Panc1 (cell line): ENCODE measurements around the gene MCM9.

Experiments
- POLR2AphosphoS5 ChIP-seq: IDR thresholded peaks from 2 replicates; pipeline ENCODE4 v1.6.1; 2012; ENCODE audit warnings: mild to moderate bottlenecking, low read depth, low read length, moderate library complexity
- SIN3A ChIP-seq: IDR thresholded peaks from 2 replicates; pipeline ENCODE4 v1.6.1; 2012; ENCODE audit warnings: low read depth, mild to moderate bottlenecking, low read length, moderate library complexity, borderline replicate concordance; ENCODE audit not compliant: insufficient read depth
- TCF7L2 ChIP-seq: IDR thresholded peaks from 2 replicates; pipeline ENCODE4 v1.6.1; 2011; ENCODE audit warnings: mild to moderate bottlenecking, low read depth, low read length, inconsistent platforms
- TF ChIP-seq, protein P1 (sequence below): fragments of 450-650 bp; IDR thresholded peaks from 2 replicates; pipeline ENCODE4 v1.5.1; 2017; ENCODE audit warnings: mild to moderate bottlenecking

DNA sequence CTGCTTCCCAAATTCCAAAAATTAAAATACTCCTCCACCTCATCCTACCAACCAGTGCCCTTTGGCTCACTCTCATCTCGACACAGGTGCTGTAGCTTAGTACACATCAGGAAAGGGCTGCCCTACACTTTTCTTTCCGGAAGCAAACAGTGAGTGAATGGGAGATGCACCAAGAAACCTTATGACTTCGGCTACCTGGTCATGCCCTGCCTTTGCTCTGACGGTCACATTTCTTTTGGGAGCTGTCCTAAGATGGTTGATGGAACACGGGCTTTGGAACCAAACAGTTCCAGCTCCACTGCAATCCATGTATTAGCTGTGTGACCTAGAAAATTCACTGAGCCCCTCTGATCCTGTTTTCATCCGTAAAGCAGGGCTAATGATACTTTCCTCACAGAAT is 133.7 kb downstream of the MCM9 start:
- no peak for TF ChIP-seq SIN3A
- TF ChIP-seq, protein P1, sequence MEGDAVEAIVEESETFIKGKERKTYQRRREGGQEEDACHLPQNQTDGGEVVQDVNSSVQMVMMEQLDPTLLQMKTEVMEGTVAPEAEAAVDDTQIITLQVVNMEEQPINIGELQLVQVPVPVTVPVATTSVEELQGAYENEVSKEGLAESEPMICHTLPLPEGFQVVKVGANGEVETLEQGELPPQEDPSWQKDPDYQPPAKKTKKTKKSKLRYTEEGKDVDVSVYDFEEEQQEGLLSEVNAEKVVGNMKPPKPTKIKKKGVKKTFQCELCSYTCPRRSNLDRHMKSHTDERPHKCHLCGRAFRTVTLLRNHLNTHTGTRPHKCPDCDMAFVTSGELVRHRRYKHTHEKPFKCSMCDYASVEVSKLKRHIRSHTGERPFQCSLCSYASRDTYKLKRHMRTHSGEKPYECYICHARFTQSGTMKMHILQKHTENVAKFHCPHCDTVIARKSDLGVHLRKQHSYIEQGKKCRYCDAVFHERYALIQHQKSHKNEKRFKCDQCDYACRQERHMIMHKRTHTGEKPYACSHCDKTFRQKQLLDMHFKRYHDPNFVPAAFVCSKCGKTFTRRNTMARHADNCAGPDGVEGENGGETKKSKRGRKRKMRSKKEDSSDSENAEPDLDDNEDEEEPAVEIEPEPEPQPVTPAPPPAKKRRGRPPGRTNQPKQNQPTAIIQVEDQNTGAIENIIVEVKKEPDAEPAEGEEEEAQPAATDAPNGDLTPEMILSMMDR = no peak
- no peak for TF ChIP-seq TCF7L2
- TF ChIP-seq POLR2AphosphoS5 = no peak
